Uterus (tissue), 4 donors: ENCODE measurements around the gene ABL1. TPM values are rescaled to one million over a fixed set of nuclear protein-coding genes. Genes with fewer than 3 reads are reported as not detected.

Experiments
- DNase-seq, 2 donors: peaks; one replicate each; pipeline ENCODE4 v3.0.0-alpha.2; 2019 to 2020
- H3K27ac ChIP-seq, 2 donors: fragments of 200-600 bp; sonication (generic); 1 replicate in 1 of 2; 2 replicates in 1 of 2; pipeline ENCODE4 v1.5.1; 2016 to 2018
- H3K27me3 ChIP-seq, 2 donors: fragments of 200-600 bp; sonication (generic); one replicate each; pipeline ENCODE4 v1.5.1; 2018 to 2019; ENCODE audit warnings: control low read depth in 1 of 2
- H3K36me3 ChIP-seq, 2 donors: fragments of 200-600 bp; sonication (generic); one replicate each; pipeline ENCODE4 v1.5.1; 2019; ENCODE audit warnings: control low read depth in 1 of 2
- H3K4me1 ChIP-seq, 2 donors: fragments of 200-600 bp; sonication (generic); one replicate each; pipeline ENCODE4 v1.5.1; 2018 to 2019; ENCODE audit warnings: control low read depth in 1 of 2
- H3K4me3 ChIP-seq, 2 donors: fragments of 200-600 bp; sonication (generic); 1 replicate in 1 of 2; 2 replicates in 1 of 2; pipeline ENCODE4 v1.5.1; 2018 to 2019; ENCODE audit warnings: mild to moderate bottlenecking in 1 of 2
- H3K9me3 ChIP-seq, 2 donors: fragments of 200-600 bp; sonication (generic); one replicate each; pipeline ENCODE4 v1.5.1; 2019; ENCODE audit warnings: control low read depth in 1 of 2
- POLR2A ChIP-seq, 2 donors: fragments of 450-650 bp; IDR thresholded peaks; one replicate each; pipeline ENCODE4 v1.6.1; 2016; ENCODE audit warnings: antibody characterized with exemption in 2 of 2, mild to moderate bottlenecking in 1 of 2, moderate library complexity in 1 of 2
- intact Hi-C: fragments of 100-400 bp; cut with DNase I; formaldehyde crosslinking; loops from one replicate; pipeline ENCODE4 v1.15.1; 2023; ENCODE audit warnings: low total_unique reads
- total RNA-seq, 4 donors: library from RNA; depleted of rRNA in 3 of 4; stranded (reverse); fragments of >200 nt in 3 of 4; gene quantifications; one replicate each; pipeline versions ENCODE4 v1.1.0 to v1.2.4, GENCODE V29; 2014 to 2023
- TF ChIP-seq, protein P1 (sequence below), 4 experiments: fragments of 200-600 bp in 2 of 4; fragments of 450-650 bp in 2 of 4; sonication (generic) in 2 of 4; IDR thresholded peaks; one replicate each; pipeline ENCODE4 v1.5.1; 2016 to 2019; ENCODE audit warnings: antibody characterized with exemption in 4 of 4, mild to moderate bottlenecking in 2 of 4, moderate library complexity in 1 of 4
- donor health status: DM: yes; HTN: yes; CAD: no.

The ABL1 gene
- total RNA-seq, 4 donors from 2014 or later, result 22.5 to 117 (median 57.8) TPM

- TF ChIP-seq, protein P1, sequence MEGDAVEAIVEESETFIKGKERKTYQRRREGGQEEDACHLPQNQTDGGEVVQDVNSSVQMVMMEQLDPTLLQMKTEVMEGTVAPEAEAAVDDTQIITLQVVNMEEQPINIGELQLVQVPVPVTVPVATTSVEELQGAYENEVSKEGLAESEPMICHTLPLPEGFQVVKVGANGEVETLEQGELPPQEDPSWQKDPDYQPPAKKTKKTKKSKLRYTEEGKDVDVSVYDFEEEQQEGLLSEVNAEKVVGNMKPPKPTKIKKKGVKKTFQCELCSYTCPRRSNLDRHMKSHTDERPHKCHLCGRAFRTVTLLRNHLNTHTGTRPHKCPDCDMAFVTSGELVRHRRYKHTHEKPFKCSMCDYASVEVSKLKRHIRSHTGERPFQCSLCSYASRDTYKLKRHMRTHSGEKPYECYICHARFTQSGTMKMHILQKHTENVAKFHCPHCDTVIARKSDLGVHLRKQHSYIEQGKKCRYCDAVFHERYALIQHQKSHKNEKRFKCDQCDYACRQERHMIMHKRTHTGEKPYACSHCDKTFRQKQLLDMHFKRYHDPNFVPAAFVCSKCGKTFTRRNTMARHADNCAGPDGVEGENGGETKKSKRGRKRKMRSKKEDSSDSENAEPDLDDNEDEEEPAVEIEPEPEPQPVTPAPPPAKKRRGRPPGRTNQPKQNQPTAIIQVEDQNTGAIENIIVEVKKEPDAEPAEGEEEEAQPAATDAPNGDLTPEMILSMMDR (IDR thresholded peaks at IDR 0.05), result no peak
- TF ChIP-seq POLR2A (IDR thresholded peaks at IDR 0.05), result no peak
- Histone ChIP-seq H3K9me3 (no peaks in the 10 kb centered on the region), H3K4me1 (no peaks in the 10 kb centered on the region), H3K27ac (no peak overlapping the region), H3K27me3 (peaks cover 0 to 2% of the 10 kb centered on the region in 2 donors), H3K36me3 (no peaks in the 10 kb centered on the region), H3K4me3 (no peak overlapping the region)
- no peak for DNase-seq
- intact Hi-C loops, result no loop called here
Observed at GRCh38 chr9:130900701-130901497, 65.8 kb downstream of the ABL1 start.

DNA sequence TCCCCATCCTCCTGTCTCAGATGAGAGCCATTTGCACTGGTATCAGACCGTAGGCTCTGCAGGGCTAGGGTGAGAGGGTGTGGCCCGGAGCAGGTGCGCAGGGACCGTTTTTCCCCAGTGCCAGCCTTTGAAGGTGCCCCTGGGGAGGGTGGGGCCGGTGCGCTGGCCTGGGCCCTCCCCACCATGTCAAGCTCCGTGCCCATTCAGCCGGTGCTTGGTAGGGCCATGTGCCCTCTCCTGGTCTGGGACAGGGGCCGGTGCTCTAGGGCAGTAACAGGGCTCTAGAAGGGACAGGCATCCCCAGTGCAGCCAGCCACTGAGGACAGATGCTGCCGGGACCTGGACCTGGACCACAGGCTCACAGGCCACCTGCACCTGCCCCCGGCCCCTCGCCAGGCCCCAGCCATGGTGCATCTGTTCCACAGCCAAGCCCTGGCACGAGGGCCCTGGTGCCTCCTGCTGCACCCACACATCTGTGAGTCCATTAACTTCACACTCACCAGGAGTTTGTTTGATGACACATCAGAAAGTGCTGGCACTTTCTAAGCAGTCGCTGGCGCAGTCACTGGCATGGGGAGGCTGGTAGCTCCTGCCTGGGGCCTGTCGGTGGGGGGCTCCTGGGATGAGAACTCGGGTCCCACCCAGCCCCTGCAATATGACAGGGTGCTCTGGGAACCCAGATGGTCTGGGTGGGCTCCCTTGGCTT is 66.6 kb downstream of the ABL1 start:
- no peaks in the 10 kb centered on the region for H3K9me3 ChIP-seq
- H3K27ac ChIP-seq, result no peak overlapping the region
- H3K4me3 ChIP-seq, result no peak overlapping the region
- intact Hi-C loops, result no loop called here
- TF ChIP-seq, protein P1 (IDR thresholded peaks at IDR 0.05), result no peak
- no peak for TF ChIP-seq POLR2A (IDR thresholded peaks at IDR 0.05)
- no peaks in the 10 kb centered on the region for H3K4me1 ChIP-seq
- H3K27me3 ChIP-seq, result peaks cover 0 to 2% of the 10 kb centered on the region in 2 donors
- DNase-seq, result no peak
- H3K36me3 ChIP-seq, result no peaks in the 10 kb centered on the region

- H3K9me3 ChIP-seq, result no peaks in the 10 kb centered on the region
- no peak for DNase-seq
- H3K4me3 ChIP-seq, result no peak overlapping the region
- peaks cover 0 to 2% of the 10 kb centered on the region in 2 donors for H3K27me3 ChIP-seq
- intact Hi-C loops, result no loop called here
- H3K4me1 ChIP-seq, result no peaks in the 10 kb centered on the region
- no peaks in the 10 kb centered on the region for H3K36me3 ChIP-seq
- TF ChIP-seq, protein P1 (IDR thresholded peaks at IDR 0.05), result no peak
- TF ChIP-seq POLR2A (IDR thresholded peaks at IDR 0.05), result no peak
- no peak overlapping the region for H3K27ac ChIP-seq
Observed at GRCh38 chr9:130902204-130903185, 67.4 kb downstream of the ABL1 start.

- TF ChIP-seq, protein P1 (IDR thresholded peaks at IDR 0.05), result no peak
- TF ChIP-seq POLR2A (IDR thresholded peaks at IDR 0.05), result no peak
- Histone ChIP-seq H3K36me3 (no peaks in the 10 kb centered on the region), H3K27ac (no peak overlapping the region), H3K4me1 (no peaks in the 10 kb centered on the region), H3K27me3 (peaks cover 0 to 2% of the 10 kb centered on the region in 2 donors), H3K9me3 (no peaks in the 10 kb centered on the region), H3K4me3 (no peak overlapping the region)
- intact Hi-C loops, result no loop called here
- no peak for DNase-seq
Observed at GRCh38 chr9:130903194-130904069, 68.4 kb downstream of the ABL1 start.
